Astrocyte (in vitro differentiated cells and primary cell): ENCODE results near the gene PTPRM.

Experiments
- CTCF ChIP-seq: IDR thresholded peaks from 2 replicates; pipeline ENCODE4 v1.5.1; 2011; ENCODE audit warnings: low read depth, mild to moderate bottlenecking, inconsistent platforms, low read length, moderate library complexity; ENCODE audit not compliant: insufficient read depth
- EZH2 ChIP-seq: IDR thresholded peaks from 2 replicates; pipeline ENCODE4 v1.6.1; 2012; ENCODE audit warnings: mild to moderate bottlenecking, low read length, inconsistent platforms; ENCODE audit not compliant: insufficient read depth

- no peak for TF ChIP-seq CTCF
- TF ChIP-seq EZH2, result no peak
Measured at GRCh38 chr18:7607540-7608173, 40.5 kb downstream of the PTPRM start.
